ENCODE results near the gene GPR132. TPM values are rescaled to one million over a fixed set of nuclear protein-coding genes. Genes with fewer than 3 reads are reported as not detected.

Gene GPR132
- total RNA-seq, 1 experiment from 2014 or later = 0.10 TPM

GRCh38 chr14:105064721-105065143, 498 bp downstream of the GPR132 start:
- no peaks in the 10 kb centered on the region for H3K9me3 ChIP-seq (ENCODE audit: control insufficient read depth in 1 of 2, insufficient read depth in 1 of 2, low read depth in 1 of 2, low read length in 2 of 2)
- H3K27me3 ChIP-seq (ENCODE audit: insufficient read depth, low read length) = no peaks in the 10 kb centered on the region
- ATAC-seq (no peak), DNase-seq (ENCODE audit: low read depth, low spot score) (no peak)
- ChIA-PET POLR2A (interaction anchor here (1.0 kb wide), 1 partner anchor 10 kb away, joined by 3 read pairs; no protein-coding TSS in a partner anchor), RAD21 (ENCODE audit: low non-redundant PET in 1 of 2, low total read pairs in 2 of 2, uncharacterized antibody in 2 of 2, unreplicated experiment in 2 of 2) (no interaction called here), CTCF (no interaction called here)
- no peak overlapping the region for H2AFZ ChIP-seq (ENCODE audit: low read depth, low read length, poor library complexity, severe bottlenecking)
- H3K36me3 ChIP-seq (ENCODE audit: control insufficient read depth in 1 of 2, insufficient read depth in 2 of 2, low read length in 2 of 2) = no peaks in the 10 kb centered on the region
- no peaks in the 10 kb centered on the region for H3K9me2 ChIP-seq (ENCODE audit: insufficient read depth)
- no peak overlapping the region for H3K4me2 ChIP-seq (ENCODE audit: low read length)
- intact Hi-C loops (cut with micrococcal nuclease) = no loop called here
- no peak overlapping the region for H3K4me3 ChIP-seq (replicated peaks in 1 of 2; ENCODE audit: low read depth in 1 of 2, low read length in 2 of 2)
- no TSS peak for BruUV-seq (replicated peaks)
- H3K27ac ChIP-seq (ENCODE audit: low read depth, low read length) = no peak overlapping the region
- no peak for TF ChIP-seq SRF (IDR thresholded peaks at IDR 0.05; ENCODE audit: low read depth)
- no peak for TF ChIP-seq EGR1 (IDR thresholded peaks at IDR 0.05; ENCODE audit: low read depth)
- TF ChIP-seq JUND (IDR thresholded peaks at IDR 0.05) = no peak
- TF ChIP-seq RAD21 (IDR thresholded peaks at IDR 0.05; ENCODE audit: low read depth) = no peak
- no peak for TF ChIP-seq REST (IDR thresholded peaks at IDR 0.05; ENCODE audit: low read depth)
- no peak for TF ChIP-seq CEBPB (IDR thresholded peaks at IDR 0.05; ENCODE audit: low read depth)
- no peak for TF ChIP-seq ATF3 (IDR thresholded peaks at IDR 0.05)
- TF ChIP-seq POLR2A (IDR thresholded peaks at IDR 0.05; ENCODE audit: borderline replicate concordance, extremely low read depth, insufficient read depth, insufficient read length) = no peak
- TF ChIP-seq ZBTB33 (IDR thresholded peaks at IDR 0.05; ENCODE audit: extremely low read depth, insufficient replicate concordance, low read length) = no peak
- no peak for TF ChIP-seq CBX3 (IDR thresholded peaks at IDR 0.05; ENCODE audit: low read depth)
- TF ChIP-seq TCF7L2 (IDR thresholded peaks at IDR 0.05; ENCODE audit: borderline replicate concordance, extremely low read depth, insufficient read depth, insufficient read length) = no peak
- no peak for TF ChIP-seq SP1 (IDR thresholded peaks at IDR 0.05; ENCODE audit: low read depth)
- TF ChIP-seq SIN3A (IDR thresholded peaks at IDR 0.05; ENCODE audit: low read depth) = no peak
- no peak for TF ChIP-seq CTCF (IDR thresholded peaks at IDR 0.05 in 2 of 3, conservative IDR thresholded peaks at IDR 0.05 in 1 of 3; ENCODE audit: borderline replicate concordance in 1 of 3, insufficient read depth in 1 of 3, low read depth in 2 of 3, low read length in 2 of 3)
- no peak for TF ChIP-seq EZH2 (IDR thresholded peaks at IDR 0.05)
- TF ChIP-seq FOSL1 (IDR thresholded peaks at IDR 0.05; ENCODE audit: low read depth) = no peak
- TF ChIP-seq ZFX (IDR thresholded peaks at IDR 0.05) = no peak
- TF ChIP-seq ELF1 (IDR thresholded peaks at IDR 0.05; ENCODE audit: borderline replicate concordance, low read depth) = no peak
- peaks cover 0 to 26% of the 10 kb centered on the region in 2 experiments; a peak in 3 of 4 replicates for H3K4me1 ChIP-seq (ENCODE audit: control insufficient read depth in 1 of 2, insufficient read depth in 2 of 2, low read length in 2 of 2)
- no peaks in the 10 kb centered on the region for H3K79me2 ChIP-seq (ENCODE audit: insufficient read depth, low read length)
- no peaks in the 10 kb centered on the region for H4K20me1 ChIP-seq (ENCODE audit: insufficient read depth)
- no peak overlapping the region for H3K9ac ChIP-seq (ENCODE audit: low read length)
